Hepatocyte (in vitro differentiated cells): Measurements from ENCODE around the gene B4GALT7.
"Not testable (repeated sequence)": the region's sequence is repeated elsewhere in the genome, so short reads cannot be mapped to it uniquely, and the experiment has no call there.

ENCODE experiments used
- EZH2 ChIP-seq: fragments of 200-600 bp; sonication (generic); IDR thresholded peaks from 2 replicates; pipeline ENCODE4 v1.6.1; 2016; ENCODE audit warnings: antibody characterized with exemption, mild to moderate bottlenecking, borderline replicate concordance
- EZH2phosphoT487 ChIP-seq: fragments of 200-600 bp; sonication (generic); IDR thresholded peaks from one replicate; pipeline ENCODE4 v1.6.1; 2018; ENCODE audit warnings: antibody characterized with exemption, mild to moderate bottlenecking, low read depth, moderate library complexity; ENCODE audit not compliant: unreplicated experiment, severe bottlenecking
- TF ChIP-seq, protein P1 (sequence below): fragments of 200-600 bp; sonication (generic); IDR thresholded peaks from 2 replicates; pipeline ENCODE4 v1.5.1; 2016; ENCODE audit warnings: antibody characterized with exemption, mild to moderate bottlenecking; ENCODE audit not compliant: poor library complexity

DNA sequence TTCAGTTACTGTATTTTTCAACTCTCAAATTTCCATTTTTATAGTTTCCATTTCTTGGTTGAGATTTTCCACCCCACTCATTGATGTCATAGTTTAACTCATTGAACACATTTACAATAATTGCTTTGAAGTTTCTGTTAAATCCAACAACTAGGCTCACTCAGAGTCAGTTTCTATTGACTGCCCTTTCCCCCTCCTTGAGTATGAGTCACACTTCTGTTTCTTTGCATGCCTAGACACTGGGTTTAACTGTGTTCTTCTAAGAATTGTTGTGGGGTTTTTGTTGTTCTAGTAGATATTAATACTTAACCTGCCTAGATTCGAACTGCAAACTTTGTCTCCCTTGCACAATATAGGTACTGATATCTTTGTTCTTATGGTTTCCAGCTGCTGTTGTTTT is 45.5 kb downstream of the B4GALT7 start:
- TF ChIP-seq, protein P1, sequence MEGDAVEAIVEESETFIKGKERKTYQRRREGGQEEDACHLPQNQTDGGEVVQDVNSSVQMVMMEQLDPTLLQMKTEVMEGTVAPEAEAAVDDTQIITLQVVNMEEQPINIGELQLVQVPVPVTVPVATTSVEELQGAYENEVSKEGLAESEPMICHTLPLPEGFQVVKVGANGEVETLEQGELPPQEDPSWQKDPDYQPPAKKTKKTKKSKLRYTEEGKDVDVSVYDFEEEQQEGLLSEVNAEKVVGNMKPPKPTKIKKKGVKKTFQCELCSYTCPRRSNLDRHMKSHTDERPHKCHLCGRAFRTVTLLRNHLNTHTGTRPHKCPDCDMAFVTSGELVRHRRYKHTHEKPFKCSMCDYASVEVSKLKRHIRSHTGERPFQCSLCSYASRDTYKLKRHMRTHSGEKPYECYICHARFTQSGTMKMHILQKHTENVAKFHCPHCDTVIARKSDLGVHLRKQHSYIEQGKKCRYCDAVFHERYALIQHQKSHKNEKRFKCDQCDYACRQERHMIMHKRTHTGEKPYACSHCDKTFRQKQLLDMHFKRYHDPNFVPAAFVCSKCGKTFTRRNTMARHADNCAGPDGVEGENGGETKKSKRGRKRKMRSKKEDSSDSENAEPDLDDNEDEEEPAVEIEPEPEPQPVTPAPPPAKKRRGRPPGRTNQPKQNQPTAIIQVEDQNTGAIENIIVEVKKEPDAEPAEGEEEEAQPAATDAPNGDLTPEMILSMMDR: not testable (repeated sequence)
- TF ChIP-seq EZH2phosphoT487, EZH2: not testable (repeated sequence)
